ENCODE results near the gene RBM14.
"Not testable (repeated sequence)": the region's sequence is repeated elsewhere in the genome, so short reads cannot be mapped to it uniquely, and the experiment has no call there.

Gene RBM14

GRCh38 chr11:66616379-66617154 is at the start of gene RBM14:
Gene RBM14 (plus strand): TSS chr11:66616630. CDS start chr11:66616721, 91 bp downstream.
- DNase-seq (ENCODE audit: low read depth in 4 of 4, low spot score in 1 of 4) = peak; percentile 92 to 98 (median 98)

- DNase-seq (ENCODE audit: low read depth in 4 of 4, low spot score in 1 of 4) = no peak
These were observed 48.7 kb upstream of the RBM14 start for GRCh38 chr11:66567787-66568123.

- peak; percentile 41 to 61 (median 54) for DNase-seq (ENCODE audit: low read depth in 4 of 4, low spot score in 1 of 4)
These were observed 48.1 kb upstream of the RBM14 start, which contains the start of gene CTSF for GRCh38 chr11:66568124-66568916. Gene CTSF (minus strand): TSS chr11:66568606. CDS start chr11:66568486, 120 bp downstream.

- DNase-seq (ENCODE audit: low read depth in 4 of 4, low spot score in 1 of 4) = no peak
These were observed 47.4 kb upstream of the RBM14 start for GRCh38 chr11:66569076-66569475.

GRCh38 chr11:66570079-66570849 is 46.2 kb upstream of the RBM14 start:
- DNase-seq (ENCODE audit: low read depth in 4 of 4, low spot score in 1 of 4) = no peak

GRCh38 chr11:66570850-66571180 is 45.6 kb upstream of the RBM14 start:
- no peak for DNase-seq (ENCODE audit: low read depth in 4 of 4, low spot score in 1 of 4)

GRCh38 chr11:66579017-66579606 is 37.3 kb upstream of the RBM14 start:
- DNase-seq (ENCODE audit: low read depth in 4 of 4, low spot score in 1 of 4) = peak; percentile 71 to 80 (median 76)

- no peak for DNase-seq (ENCODE audit: low read depth in 4 of 4, low spot score in 1 of 4)
These were observed 35.6 kb upstream of the RBM14 start for GRCh38 chr11:66580803-66581202.

GRCh38 chr11:66581261-66581660 is 35.2 kb upstream of the RBM14 start:
- no peak for DNase-seq (ENCODE audit: low read depth in 4 of 4, low spot score in 1 of 4)

- not testable (repeated sequence) for DNase-seq (ENCODE audit: low read depth in 4 of 4, low spot score in 1 of 4)
These were observed 33.8 kb upstream of the RBM14 start for GRCh38 chr11:66582565-66583147.

- not testable (repeated sequence) for DNase-seq (ENCODE audit: low read depth in 4 of 4, low spot score in 1 of 4)
These were observed 31.0 kb upstream of the RBM14 start for GRCh38 chr11:66585447-66585846.

GRCh38 chr11:66586136-66586535 is 30.3 kb upstream of the RBM14 start:
- DNase-seq (ENCODE audit: low read depth in 4 of 4, low spot score in 1 of 4) = no peak

GRCh38 chr11:66589315-66589714 is 27.1 kb upstream of the RBM14 start:
- DNase-seq (ENCODE audit: low read depth in 4 of 4, low spot score in 1 of 4) = not testable (repeated sequence)

- no peak for DNase-seq (ENCODE audit: low read depth in 4 of 4, low spot score in 1 of 4)
These were observed 26.3 kb upstream of the RBM14 start for GRCh38 chr11:66589996-66590675.

- DNase-seq (ENCODE audit: low read depth in 4 of 4, low spot score in 1 of 4) = no peak
These were observed 25.3 kb upstream of the RBM14 start for GRCh38 chr11:66591175-66591574.

GRCh38 chr11:66592457-66593302 is 23.8 kb upstream of the RBM14 start, which contains the start of the genes CCDC87 and CCS:
Gene CCDC87 (minus strand): TSS chr11:66593063. CDS start chr11:66593015, 48 bp downstream.
Gene CCS (plus strand): TSS chr11:66593185. CDS start chr11:66593262, 77 bp downstream.
- DNase-seq (ENCODE audit: low read depth in 4 of 4, low spot score in 1 of 4) = peak; percentile 94 to 98 (median 98)

- no peak for DNase-seq (ENCODE audit: low read depth in 4 of 4, low spot score in 1 of 4)
These were observed 23.2 kb upstream of the RBM14 start for GRCh38 chr11:66593303-66593635.

- no peak for DNase-seq (ENCODE audit: low read depth in 4 of 4, low spot score in 1 of 4)
These were observed 22.8 kb upstream of the RBM14 start for GRCh38 chr11:66593650-66594049.

- no peak for DNase-seq (ENCODE audit: low read depth in 4 of 4, low spot score in 1 of 4)
These were observed 21.1 kb upstream of the RBM14 start for GRCh38 chr11:66595245-66595904.

Data from stimulated activated CD4-positive, alpha-beta T cell treated with anti-CD3 and anti-CD28 coated beads, Interleukin-1b, Interleukin-23, amount 100 ng/mL, for 24 hours (primary cell).